GM19025 (cell line): Measurements from ENCODE around the gene ADAMTS20.
"Not testable (repeated sequence)": the region's sequence is repeated elsewhere in the genome, so short reads cannot be mapped to it uniquely, and the experiment has no call there.

ENCODE experiments used
- ATAC-seq: cut with Tn5 transposase; IDR thresholded peaks from one replicate; pipeline ENCODE4 v1.9.1; 2021; ENCODE audit warnings: mild to moderate bottlenecking, low read depth, moderate library complexity; ENCODE audit not compliant: unreplicated experiment

The ADAMTS20 gene

GRCh38 chr12:43362910-43363694, 188.9 kb downstream of the ADAMTS20 start:
- ATAC-seq = no peak

DNA sequence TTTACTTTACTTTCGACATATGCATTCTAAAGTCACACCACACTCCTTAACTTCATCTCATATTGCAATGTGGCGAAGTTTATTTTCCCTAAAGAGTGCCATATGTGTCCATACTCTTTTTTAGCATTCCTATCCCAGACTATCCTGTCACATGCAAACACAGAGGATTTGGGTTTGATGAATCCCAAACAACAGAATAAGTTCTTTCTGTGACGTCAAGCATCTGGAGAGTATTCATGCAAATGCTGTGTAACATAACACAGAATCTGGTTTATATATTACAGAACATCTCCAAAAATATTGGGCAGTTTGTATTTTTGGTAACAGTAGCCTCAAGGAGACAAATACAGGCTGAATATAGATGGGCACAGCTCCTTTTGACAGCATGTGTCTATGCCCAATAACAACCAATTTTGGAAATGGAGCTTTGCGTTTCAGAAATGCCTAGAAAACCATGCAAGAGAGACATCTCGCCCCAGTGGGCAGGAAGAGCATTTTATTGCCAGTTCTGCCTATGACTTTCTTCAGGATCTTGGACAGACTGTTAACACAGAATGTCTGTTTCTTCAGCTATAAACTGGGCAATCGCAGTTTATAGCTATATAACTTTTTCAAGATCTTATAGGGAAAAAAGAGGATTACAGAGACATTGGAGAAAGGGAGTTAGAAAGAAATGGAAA, 190.8 kb downstream of the ADAMTS20 start:
- no peak for ATAC-seq

GRCh38 chr12:43360001-43360400, 192.0 kb downstream of the ADAMTS20 start:
- ATAC-seq = not testable (repeated sequence)

- no peak for ATAC-seq
Measured at GRCh38 chr12:43357141-43357540, 194.9 kb downstream of the ADAMTS20 start.

- ATAC-seq = no peak
Measured at GRCh38 chr12:43352001-43352400, 200.0 kb downstream of the ADAMTS20 start.

DNA sequence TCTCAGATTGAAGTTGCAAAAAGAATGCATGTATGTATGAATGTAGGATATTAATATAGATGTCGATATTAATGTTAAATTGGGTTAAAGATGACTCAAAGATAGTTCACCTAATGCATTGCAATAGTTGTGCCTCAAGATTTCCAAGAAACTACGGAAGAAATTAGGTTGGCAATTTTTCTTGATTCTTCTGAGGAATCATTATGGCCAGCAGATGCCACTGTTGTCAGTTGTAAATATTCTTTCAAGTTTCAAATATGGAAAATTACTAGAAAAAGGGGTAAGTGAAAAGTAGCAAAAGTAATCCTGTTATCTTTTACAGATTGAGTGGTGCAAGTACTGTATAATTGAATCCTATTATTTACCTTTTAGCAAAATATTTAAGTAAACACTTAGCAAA, 202.1 kb downstream of the ADAMTS20 start:
- no peak for ATAC-seq

DNA sequence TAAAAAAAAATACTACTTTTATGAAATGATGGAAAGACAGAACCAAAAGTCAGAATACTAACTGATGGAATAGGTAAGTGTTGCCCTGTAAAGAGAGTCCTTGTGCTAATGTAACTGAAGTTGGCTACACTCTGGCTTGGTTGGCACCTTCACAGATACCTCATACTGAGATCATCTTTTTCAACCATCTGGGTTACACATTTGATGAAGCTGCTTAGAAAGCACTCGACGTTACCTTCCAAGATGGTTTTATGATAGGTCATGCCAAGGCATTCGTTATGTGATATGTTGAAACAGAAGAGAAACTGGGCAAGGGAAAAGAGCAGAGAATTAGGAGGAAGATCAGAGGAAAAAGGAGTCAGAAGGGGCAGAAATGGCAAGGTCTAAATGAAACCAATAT, 203.8 kb downstream of the ADAMTS20 start:
- no peak for ATAC-seq

- no peak for ATAC-seq
Measured at GRCh38 chr12:43347026-43347425, 205.0 kb downstream of the ADAMTS20 start.

GRCh38 chr12:43345023-43345422, 207.0 kb downstream of the ADAMTS20 start:
- no peak for ATAC-seq

GRCh38 chr12:43341785-43342313, 210.2 kb downstream of the ADAMTS20 start:
- not testable (repeated sequence) for ATAC-seq

GRCh38 chr12:43338848-43339526, 213.0 kb downstream of the ADAMTS20 start:
- peak; percentile 54 for ATAC-seq

DNA sequence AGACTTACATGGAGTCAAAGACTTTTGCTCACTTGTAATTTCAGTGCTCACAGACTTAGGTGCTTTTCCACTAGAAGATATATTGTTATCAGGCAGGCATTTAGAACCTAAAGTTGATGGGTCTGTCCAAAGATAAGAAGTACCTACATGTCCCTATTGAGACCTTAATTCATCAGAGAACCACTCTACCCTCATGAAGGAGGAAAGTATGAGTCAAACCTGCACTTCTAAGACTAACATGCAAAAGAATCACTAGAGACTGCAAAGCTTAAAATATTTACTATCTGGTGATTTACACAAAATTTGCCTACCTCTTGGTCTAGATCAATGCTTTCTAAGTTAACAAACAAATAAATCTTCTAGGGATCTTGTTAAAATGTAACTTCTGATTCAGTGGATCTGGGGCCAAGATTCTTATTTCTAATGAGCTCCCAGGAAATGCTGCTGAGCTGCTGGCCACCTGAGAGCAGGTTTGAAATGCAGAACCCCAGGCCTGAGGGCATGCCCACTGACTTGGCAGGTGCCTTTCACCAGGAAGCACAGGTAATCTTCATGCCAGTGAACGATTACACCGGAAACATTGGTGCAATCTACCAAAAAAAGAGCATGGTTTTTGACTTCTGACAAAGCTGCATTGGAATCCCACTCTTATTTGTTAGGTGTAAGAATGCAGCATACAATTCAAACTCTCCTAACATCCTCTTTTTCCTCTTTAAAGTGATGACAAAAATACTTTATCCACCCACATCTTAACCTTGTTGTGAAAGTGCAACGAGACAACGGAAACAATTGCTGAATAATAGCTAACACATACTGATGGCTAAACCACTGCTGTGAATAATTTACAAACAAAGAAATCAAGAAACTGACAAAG, 214.2 kb downstream of the ADAMTS20 start:
- ATAC-seq = peak; percentile 46

- ATAC-seq = no peak
Measured at GRCh38 chr12:43336962-43337555, 214.9 kb downstream of the ADAMTS20 start.

GRCh38 chr12:43333644-43334043, 218.4 kb downstream of the ADAMTS20 start:
- no peak for ATAC-seq

GRCh38 chr12:43332977-43333640, 218.9 kb downstream of the ADAMTS20 start:
- no peak for ATAC-seq

- ATAC-seq = no peak
Measured at GRCh38 chr12:43331935-43332334, 220.1 kb downstream of the ADAMTS20 start.

GRCh38 chr12:43329375-43329774, 222.6 kb downstream of the ADAMTS20 start:
- no peak for ATAC-seq

GRCh38 chr12:43325786-43326185, 226.2 kb downstream of the ADAMTS20 start:
- peak; percentile 79 for ATAC-seq

DNA sequence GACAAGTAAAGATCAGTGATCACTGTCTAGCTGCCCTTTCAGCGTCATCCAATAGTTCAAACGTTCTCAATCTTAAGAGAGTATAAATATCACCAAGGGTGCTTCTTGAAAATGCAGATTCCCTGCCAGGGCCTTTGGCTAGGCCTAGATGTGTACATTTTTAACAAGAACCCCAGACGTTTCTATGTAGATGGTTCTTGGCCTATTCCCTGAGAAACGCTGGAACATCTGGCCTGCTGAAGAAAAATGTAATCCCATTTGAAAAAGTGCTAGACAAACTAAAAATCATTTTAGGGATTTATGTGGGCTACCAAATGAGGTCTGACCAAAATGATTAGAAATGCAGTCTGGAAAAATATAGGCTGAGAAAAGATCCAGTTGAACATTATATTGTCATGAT, 231.7 kb downstream of the ADAMTS20 start:
- ATAC-seq = no peak
